H9 (cell line): ENCODE measurements around the gene GPAT2. TPM values are rescaled to one million over a fixed set of nuclear protein-coding genes. Genes with fewer than 3 reads are reported as not detected.
"Not testable (repeated sequence)": the region's sequence is repeated elsewhere in the genome, so short reads cannot be mapped to it uniquely, and the experiment has no call there.

ENCODE experiments used
- DNase-seq: peaks from one replicate; pipeline ENCODE4 v3.0.0-alpha.2; 2017
- H2AFZ ChIP-seq: one replicate; pipeline ENCODE4 v1.6.1; 2013; ENCODE audit warnings: mild to moderate bottlenecking, low read length, control low read depth, moderate library complexity
- H2AK5ac ChIP-seq: 2 replicates; pipeline ENCODE4 v1.6.1; 2013; ENCODE audit warnings: low read length, control low read depth, mixed read lengths; ENCODE audit not compliant: insufficient read length
- H2BK120ac ChIP-seq: one replicate; pipeline ENCODE4 v1.6.1; 2013; ENCODE audit warnings: low read depth, mild to moderate bottlenecking, low read length, control low read depth, inconsistent platforms; ENCODE audit not compliant: poor library complexity, severe bottlenecking
- H2BK12ac ChIP-seq: 2 replicates; pipeline ENCODE4 v1.6.1; 2013; ENCODE audit warnings: low read length, control low read depth, mixed read lengths, low read depth; ENCODE audit not compliant: insufficient read length
- H2BK15ac ChIP-seq: 2 replicates; pipeline ENCODE4 v1.6.1; 2013; ENCODE audit warnings: low read depth, low read length, control low read depth
- H2BK20ac ChIP-seq: one replicate; pipeline ENCODE4 v1.6.1; 2013; ENCODE audit warnings: low read depth, mild to moderate bottlenecking, low read length, control low read depth, inconsistent platforms; ENCODE audit not compliant: poor library complexity, severe bottlenecking
- H2BK5ac ChIP-seq: 2 replicates; pipeline ENCODE4 v1.6.1; 2013; ENCODE audit warnings: low read length, control low read depth, mixed read lengths; ENCODE audit not compliant: insufficient read length
- H3K14ac ChIP-seq: 2 replicates; pipeline ENCODE4 v1.6.1; 2013; ENCODE audit warnings: low read length, control low read depth; ENCODE audit not compliant: insufficient read depth
- H3K18ac ChIP-seq: 2 replicates; pipeline ENCODE4 v1.6.1; 2013; ENCODE audit warnings: low read depth, mild to moderate bottlenecking, mixed read lengths, low read length, control low read depth; ENCODE audit not compliant: insufficient read length
- H3K23ac ChIP-seq: 2 replicates; pipeline ENCODE4 v1.6.1; 2013; ENCODE audit warnings: low read length, control low read depth, mixed read lengths, low read depth; ENCODE audit not compliant: insufficient read length
- H3K23me2 ChIP-seq: 2 replicates; pipeline ENCODE4 v1.6.1; 2013; ENCODE audit warnings: low read depth, mild to moderate bottlenecking, mixed read lengths, low read length, control low read depth; ENCODE audit not compliant: insufficient read length, poor library complexity, severe bottlenecking
- H3K27ac ChIP-seq: 2 replicates; pipeline ENCODE4 v1.5.1; 2013; ENCODE audit warnings: low read length, control low read depth, mixed read lengths, low read depth; ENCODE audit not compliant: insufficient read length
- H3K27me3 ChIP-seq: 2 replicates; pipeline ENCODE4 v1.6.1; 2013; ENCODE audit warnings: low read length, control low read depth, inconsistent platforms; ENCODE audit not compliant: insufficient read depth
- H3K4ac ChIP-seq: 2 replicates; pipeline ENCODE4 v1.6.1; 2013; ENCODE audit warnings: low read depth, mild to moderate bottlenecking, control low read depth, inconsistent platforms, low read length, moderate library complexity
- H3K4me1 ChIP-seq: 2 replicates; pipeline ENCODE4 v1.6.1; 2013; ENCODE audit warnings: low read length, control low read depth, inconsistent platforms; ENCODE audit not compliant: insufficient read depth
- H3K4me2 ChIP-seq: 2 replicates; pipeline ENCODE4 v1.6.1; 2013; ENCODE audit warnings: low read length, control low read depth, mixed read lengths; ENCODE audit not compliant: insufficient read length, insufficient read depth
- H3K56ac ChIP-seq: 2 replicates; pipeline ENCODE4 v1.6.1; 2013; ENCODE audit warnings: low read depth, mild to moderate bottlenecking, mixed read lengths, low read length, control low read depth; ENCODE audit not compliant: insufficient read length
- H3K79me1 ChIP-seq: 2 replicates; pipeline ENCODE4 v1.6.1; 2013; ENCODE audit warnings: low read depth, mild to moderate bottlenecking, moderate library complexity, low read length, control low read depth, inconsistent platforms; ENCODE audit not compliant: insufficient read depth, poor library complexity, severe bottlenecking
- H3K79me2 ChIP-seq: 2 replicates; pipeline ENCODE4 v1.6.1; 2013; ENCODE audit warnings: low read length, control low read depth, inconsistent platforms; ENCODE audit not compliant: insufficient read depth
- H3K9ac ChIP-seq: 2 replicates; pipeline ENCODE4 v1.6.1; 2013; ENCODE audit warnings: low read length, control low read depth, mixed read lengths; ENCODE audit not compliant: insufficient read length; ENCODE audit errors: extremely low read depth
- H3K9me3 ChIP-seq: one replicate; pipeline ENCODE4 v1.6.1; 2013; ENCODE audit warnings: low read depth, low read length, inconsistent platforms; ENCODE audit not compliant: control insufficient read depth
- H3T11ph ChIP-seq: one replicate; pipeline ENCODE4 v1.6.1; 2013; ENCODE audit warnings: mild to moderate bottlenecking, low read length, control low read depth, inconsistent platforms
- H4K20me1 ChIP-seq: one replicate; pipeline ENCODE4 v1.6.1; 2013; ENCODE audit not compliant: control insufficient read depth, insufficient read length, insufficient read depth
- H4K5ac ChIP-seq: 2 replicates; pipeline ENCODE4 v1.6.1; 2013; ENCODE audit warnings: low read depth, mild to moderate bottlenecking, mixed read lengths, low read length, control low read depth; ENCODE audit not compliant: insufficient read length
- H4K8ac ChIP-seq: replicated peaks from 2 replicates; pipeline ENCODE4 v1.6.1; 2013; ENCODE audit warnings: low read length, control low read depth, mixed read lengths, low read depth; ENCODE audit not compliant: insufficient read length
- H4K91ac ChIP-seq: 2 replicates; pipeline ENCODE4 v1.6.1; 2013; ENCODE audit warnings: low read depth, mild to moderate bottlenecking, moderate library complexity, mixed read lengths, low read length, control low read depth; ENCODE audit not compliant: insufficient read length
- H3K27ac Mint-ChIP-seq, 3 experiments: 2 replicates in 2 of 3; 3 replicates in 1 of 3; pipeline ENCODE4 v1.8.0; 2020 to 2021; ENCODE audit warnings: mixed read lengths in 3 of 3, mild to moderate bottlenecking in 1 of 3, moderate library complexity in 1 of 3
- H3K27me3 Mint-ChIP-seq: 2 replicates; pipeline ENCODE4 v1.8.0; 2021; ENCODE audit warnings: low read depth, mild to moderate bottlenecking, moderate library complexity, mixed read lengths
- H3K36me3 Mint-ChIP-seq, 3 experiments: 2 replicates in 2 of 3; 3 replicates in 1 of 3; pipeline ENCODE4 v1.8.0; 2020 to 2021; ENCODE audit warnings: low read depth in 3 of 3, mixed read lengths in 3 of 3; ENCODE audit not compliant: insufficient read depth in 1 of 3
- H3K4me1 Mint-ChIP-seq, 2 experiments: 2 replicates each; pipeline ENCODE4 v1.8.0; 2020; ENCODE audit warnings: mixed read lengths in 2 of 2
- H3K4me3 Mint-ChIP-seq, 2 experiments: 2 replicates in 1 of 2; 3 replicates in 1 of 2; pipeline ENCODE4 v1.8.0; 2020 to 2021; ENCODE audit warnings: mild to moderate bottlenecking in 2 of 2, mixed read lengths in 2 of 2, moderate library complexity in 1 of 2
- H3K9me3 Mint-ChIP-seq, 2 experiments: 2 replicates in 1 of 2; 3 replicates in 1 of 2; pipeline ENCODE4 v1.8.0; 2020; ENCODE audit warnings: mild to moderate bottlenecking in 2 of 2, mixed read lengths in 2 of 2, moderate library complexity in 1 of 2
- WGBS: extraction: QIAGEN DNeasy Blood & Tissue Kit; methylation state at CpG from one replicate; pipeline ENCODE4 v1.1.7; 2013; ENCODE audit warnings: missing lambda C conversion rate, low lambda C conversion rate, mixed read lengths; ENCODE audit not compliant: insufficient read length; ENCODE audit errors: extremely low coverage; 5-methylcytosine and 5-hydroxymethylcytosine counted together
- total RNA-seq: library from RNA; stranded (reverse); gene quantifications from 2 replicates; pipeline ENCODE4 v1.2.1, GENCODE V29; 2021

Gene GPAT2
- total RNA-seq, 1 experiment from 2014 or later, result 0.17 TPM

DNA sequence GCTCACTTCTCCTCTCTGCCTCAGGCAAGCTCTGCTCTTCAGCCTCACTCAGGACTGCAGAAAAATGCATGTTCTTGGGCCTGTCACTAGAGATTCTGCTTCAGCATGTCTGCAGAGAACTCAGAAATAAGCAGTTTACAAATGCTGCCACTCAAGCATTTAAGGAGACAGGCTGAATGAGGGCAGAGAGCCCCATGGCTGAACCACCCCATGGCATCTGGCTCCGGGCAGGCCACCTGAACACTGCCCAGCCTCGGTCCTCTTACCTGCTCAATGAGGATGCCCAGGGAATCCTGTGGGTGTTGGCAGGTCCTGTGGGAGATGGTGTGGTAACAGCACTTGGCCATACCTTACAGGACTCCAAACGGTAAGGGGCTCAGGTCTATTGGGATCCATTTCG is 31.2 kb upstream of the GPAT2 start:
- H4K5ac ChIP-seq, H2AK5ac ChIP-seq, H4K91ac ChIP-seq, H2AFZ ChIP-seq, H3K4ac ChIP-seq, H3K27ac Mint-ChIP-seq, H2BK120ac ChIP-seq, H3T11ph ChIP-seq, H3K36me3 Mint-ChIP-seq, H3K79me1 ChIP-seq, H3K9me3 ChIP-seq, H3K27ac ChIP-seq, H3K79me2 ChIP-seq, H2BK15ac ChIP-seq, H3K23me2 ChIP-seq, H4K8ac ChIP-seq, H3K14ac ChIP-seq, H2BK12ac ChIP-seq, H3K4me1 ChIP-seq, H3K27me3 Mint-ChIP-seq, H3K9ac ChIP-seq, H2BK20ac ChIP-seq, H4K20me1 ChIP-seq, H2BK5ac ChIP-seq, H3K23ac ChIP-seq, H3K4me2 ChIP-seq, H3K56ac ChIP-seq, H3K4me3 Mint-ChIP-seq, H3K18ac ChIP-seq, H3K9me3 Mint-ChIP-seq, H3K27me3 ChIP-seq, DNase-seq: not testable (repeated sequence)
- WGBS, result no CpG with 5 or more reads among the region's 4 CpGs
- H3K4me1 Mint-ChIP-seq, result peaks cover 3 to 12% of the 10 kb centered on the region in 2 experiments
